NK-92 (cell line): ENCODE results near the gene ERMAP.
"Not testable (repeated sequence)": the region's sequence is repeated elsewhere in the genome, so short reads cannot be mapped to it uniquely, and the experiment has no call there.

Source experiments
- DNase-seq: peaks from one replicate; lab custom pipeline; 2025; ENCODE audit not compliant: unreplicated experiment; lab: John Stamatoyannopoulos, UW

Gene ERMAP

DNA sequence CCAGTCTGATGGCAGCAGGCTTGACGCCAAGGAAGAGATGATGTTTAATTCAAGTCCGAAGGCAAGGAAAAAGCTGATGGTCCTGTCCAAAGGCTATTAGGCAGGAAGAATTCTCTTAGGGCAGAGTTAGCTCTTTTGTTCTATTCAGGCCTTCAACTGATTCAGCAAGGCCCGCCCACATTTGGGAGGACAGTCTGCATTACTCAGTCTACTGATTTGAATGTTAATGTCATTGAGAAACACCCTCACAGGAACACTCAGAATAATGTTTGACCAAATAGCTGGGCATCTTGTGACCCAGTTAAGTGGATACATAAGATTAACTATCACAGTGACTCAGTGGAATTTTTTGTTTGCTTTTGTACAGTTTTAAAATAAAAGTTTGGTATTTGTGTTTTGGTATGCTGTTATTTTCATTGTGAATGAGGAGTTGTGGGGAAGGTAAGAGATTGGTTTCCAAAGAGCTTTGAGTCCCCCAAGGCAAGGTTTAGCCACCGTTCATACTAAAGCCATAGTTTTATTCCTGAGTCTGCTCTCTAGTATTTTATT is 27.7 kb downstream of the ERMAP start:
- no peak for DNase-seq

DNA sequence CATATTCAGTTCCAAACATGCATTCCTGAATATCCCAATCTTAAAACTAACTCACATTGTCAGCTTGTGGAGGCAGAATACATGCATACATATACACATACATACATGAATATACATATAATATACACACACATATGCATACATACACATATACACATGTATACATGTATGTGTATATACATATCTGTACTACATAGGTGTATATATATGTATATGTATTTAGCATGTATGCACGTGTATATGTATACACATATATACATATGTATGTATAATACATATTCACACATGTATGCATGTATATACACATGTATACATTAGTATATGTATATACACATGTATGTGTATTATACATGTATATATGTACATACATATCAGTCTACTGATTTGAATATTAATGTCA is 28.3 kb downstream of the ERMAP start:
- DNase-seq = no peak

DNA sequence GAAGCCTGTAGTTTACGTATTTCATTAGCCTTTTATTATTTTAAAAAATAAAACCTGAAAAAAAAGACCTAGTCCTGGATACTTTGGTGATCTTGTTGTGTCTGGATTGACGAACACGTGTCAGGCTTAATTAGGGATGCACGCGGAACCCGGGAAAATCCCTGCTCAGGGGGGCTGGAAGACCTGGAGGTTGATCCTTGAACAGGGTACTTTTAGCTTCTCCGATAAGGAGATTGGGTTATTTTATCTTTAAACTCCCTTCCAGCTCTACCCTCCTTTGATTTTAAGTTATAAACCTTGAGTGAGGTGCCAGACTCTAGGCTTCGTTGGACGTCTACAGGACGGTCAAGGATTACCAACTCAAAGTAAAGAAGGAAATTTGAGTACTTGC is 28.9 kb downstream of the ERMAP start:
- DNase-seq = no peak

DNA sequence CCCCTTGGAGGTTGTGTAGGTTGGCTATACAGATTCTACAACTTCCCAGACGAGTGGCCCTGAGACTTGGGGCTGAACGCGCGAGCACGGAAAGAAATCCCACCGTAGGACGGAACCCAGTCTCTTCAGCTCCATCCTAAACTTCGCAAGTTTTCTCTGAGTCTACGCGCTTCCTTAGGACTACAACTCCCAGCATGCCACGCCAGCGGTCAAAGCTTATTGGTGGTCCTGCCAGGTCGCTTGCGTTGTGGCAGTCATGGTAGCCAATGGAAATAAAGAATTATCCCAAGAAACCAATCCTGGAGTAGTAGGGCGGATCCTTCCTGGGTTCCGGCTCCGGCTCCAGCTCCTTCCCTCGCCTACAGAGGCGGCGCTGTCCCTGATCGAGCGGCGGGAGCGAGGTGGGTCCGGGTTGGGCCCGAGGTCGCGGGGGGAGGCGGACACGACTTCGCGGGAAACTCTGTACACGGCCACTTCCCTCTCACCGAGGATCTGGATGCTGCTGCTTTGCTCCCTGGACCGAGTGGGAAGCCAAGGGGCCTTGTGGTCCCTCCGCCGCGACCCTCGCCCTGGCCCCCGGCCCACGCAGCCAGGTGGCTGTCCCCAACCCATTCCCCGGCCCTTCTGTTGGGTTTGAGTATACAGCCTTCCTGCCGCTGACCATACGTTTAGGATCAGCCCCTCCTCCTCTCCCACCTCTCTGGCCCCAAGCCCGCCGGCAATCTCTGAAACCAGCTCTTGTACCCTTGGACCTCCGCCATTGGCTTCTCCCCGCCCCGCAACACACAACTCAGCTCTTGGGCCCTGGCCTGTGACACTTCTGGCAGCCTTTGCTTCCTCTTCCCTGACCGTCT is 29.6 kb downstream of the ERMAP start, which contains the start of gene ZNF691:
TSS of gene ZNF691 (plus strand) at position 357 of the 854 bp plus-strand sequence. CDS start 3,046 bp downstream, outside the sequence.
- no peak for DNase-seq

DNA sequence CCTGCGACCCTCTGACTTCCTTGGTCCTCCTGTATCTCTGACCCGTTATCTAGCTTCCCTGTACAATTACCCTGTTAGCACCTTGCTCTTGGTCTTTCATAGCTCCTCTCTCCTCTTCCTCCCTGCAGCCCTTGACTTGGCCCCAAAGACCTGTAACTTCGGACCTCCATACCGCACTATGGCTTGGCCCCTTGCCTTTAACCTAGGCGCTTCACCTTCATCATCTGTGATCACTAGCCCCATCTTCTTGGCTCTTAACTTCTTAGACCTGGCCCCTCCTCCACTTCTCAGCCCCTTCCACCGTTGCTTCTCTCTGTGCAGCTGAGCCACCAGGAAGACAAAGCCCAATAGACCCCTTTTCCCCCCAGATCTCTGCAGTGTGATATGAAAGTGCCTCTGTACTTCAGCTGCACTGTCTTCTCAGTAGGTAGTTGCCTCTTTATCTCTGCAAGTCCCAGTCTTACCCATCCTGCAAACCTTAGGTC is 30.2 kb downstream of the ERMAP start:
- DNase-seq = no peak

DNA sequence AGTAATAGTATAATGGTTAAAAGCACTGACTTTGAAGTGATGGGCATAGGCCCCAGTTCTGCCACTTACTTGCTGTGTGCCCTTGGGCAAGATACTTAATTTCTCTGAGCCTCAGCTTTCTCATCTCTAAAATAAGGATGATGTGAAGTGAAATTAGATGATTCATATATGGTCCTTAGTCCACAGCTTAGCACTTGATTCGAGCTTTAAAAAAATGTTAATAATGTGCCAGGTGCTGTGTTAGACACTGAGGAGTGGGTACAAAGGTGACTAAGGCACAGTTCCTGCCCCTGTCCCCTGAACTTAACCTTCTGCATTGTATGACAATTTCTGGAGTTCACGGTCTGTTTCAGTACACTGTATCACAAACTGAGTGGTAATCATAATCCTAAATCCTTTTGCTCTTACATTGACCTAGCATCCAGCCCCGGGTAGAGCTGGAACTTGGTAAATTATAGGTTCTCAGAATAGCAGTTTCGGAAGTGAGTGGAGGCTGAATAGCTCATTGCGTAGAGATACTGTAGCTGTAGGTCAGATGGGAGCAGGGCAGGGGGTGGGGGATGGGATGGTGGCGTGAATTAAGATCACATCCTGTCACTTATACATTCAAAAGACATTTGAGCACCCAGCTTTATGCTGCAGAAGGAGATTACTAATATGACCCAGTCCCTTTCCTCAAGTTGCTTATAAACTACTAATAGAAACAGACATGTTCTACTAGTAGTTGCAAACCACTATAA is 31.0 kb downstream of the ERMAP start:
- no peak for DNase-seq

DNA sequence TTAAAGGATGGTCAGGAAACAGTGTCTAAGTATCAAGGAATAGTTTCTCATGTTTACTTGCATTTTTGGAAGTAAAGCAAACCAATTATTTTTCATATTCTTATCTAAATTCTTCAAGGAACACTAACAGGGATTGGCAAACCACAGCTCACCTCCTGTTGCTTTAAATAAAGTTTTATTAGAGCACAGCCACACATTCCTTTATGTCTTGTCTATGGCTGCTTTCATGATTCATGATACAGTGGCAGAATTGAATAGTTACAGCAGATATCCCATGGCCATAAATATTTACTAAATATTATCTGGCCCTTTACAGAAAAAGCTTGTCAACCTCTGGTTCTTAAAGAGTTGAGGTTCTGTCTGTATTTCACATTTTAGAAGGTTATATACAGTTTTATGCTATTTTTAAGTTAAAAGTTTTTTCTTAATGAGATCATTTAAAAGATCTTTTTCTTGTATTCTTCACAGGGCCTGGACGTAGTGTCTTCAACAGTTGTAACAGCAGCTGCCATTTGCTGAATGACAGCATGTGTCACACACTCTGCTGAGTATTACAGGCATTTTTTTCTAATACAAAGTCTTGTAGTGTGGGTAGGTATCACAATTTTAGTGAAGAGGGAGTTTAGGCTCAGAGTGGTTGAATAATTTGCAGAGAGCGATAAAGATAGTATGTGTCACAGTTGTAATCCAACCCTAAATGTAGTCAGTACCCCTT is 32.1 kb downstream of the ERMAP start:
- no peak for DNase-seq

DNA sequence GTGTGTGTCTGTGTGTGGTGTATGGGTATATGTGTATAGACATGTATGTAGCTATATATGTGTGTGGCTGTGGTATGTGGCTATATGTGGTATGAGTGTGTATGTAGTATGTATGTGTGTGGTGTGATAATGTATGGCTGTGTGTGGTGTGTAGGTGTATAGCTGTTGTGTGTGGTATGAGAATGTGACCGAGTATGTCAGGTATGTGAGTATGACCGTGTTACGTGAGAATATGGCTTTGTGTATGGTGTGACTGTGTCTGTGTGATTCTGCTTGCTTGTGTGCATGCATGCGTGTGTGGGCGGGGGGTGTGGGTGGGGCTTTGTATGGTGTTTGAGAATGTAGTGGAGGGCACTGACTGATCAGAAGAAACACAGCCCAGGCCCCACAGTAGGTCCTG is 33.0 kb downstream of the ERMAP start:
- DNase-seq = no peak

DNA sequence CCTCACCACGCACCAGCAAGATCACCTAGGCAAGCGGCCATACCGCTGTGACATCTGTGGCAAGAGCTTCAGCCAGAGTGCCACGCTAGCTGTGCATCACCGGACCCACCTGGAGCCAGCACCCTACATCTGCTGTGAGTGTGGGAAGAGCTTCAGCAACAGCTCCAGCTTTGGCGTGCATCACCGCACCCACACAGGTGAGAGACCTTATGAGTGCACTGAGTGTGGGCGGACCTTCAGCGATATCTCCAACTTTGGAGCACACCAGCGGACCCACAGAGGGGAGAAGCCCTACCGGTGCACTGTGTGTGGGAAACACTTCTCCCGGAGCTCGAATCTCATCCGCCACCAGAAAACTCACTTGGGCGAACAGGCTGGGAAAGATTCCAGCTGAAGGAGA is 34.5 kb downstream of the ERMAP start:
- DNase-seq = no peak

DNA sequence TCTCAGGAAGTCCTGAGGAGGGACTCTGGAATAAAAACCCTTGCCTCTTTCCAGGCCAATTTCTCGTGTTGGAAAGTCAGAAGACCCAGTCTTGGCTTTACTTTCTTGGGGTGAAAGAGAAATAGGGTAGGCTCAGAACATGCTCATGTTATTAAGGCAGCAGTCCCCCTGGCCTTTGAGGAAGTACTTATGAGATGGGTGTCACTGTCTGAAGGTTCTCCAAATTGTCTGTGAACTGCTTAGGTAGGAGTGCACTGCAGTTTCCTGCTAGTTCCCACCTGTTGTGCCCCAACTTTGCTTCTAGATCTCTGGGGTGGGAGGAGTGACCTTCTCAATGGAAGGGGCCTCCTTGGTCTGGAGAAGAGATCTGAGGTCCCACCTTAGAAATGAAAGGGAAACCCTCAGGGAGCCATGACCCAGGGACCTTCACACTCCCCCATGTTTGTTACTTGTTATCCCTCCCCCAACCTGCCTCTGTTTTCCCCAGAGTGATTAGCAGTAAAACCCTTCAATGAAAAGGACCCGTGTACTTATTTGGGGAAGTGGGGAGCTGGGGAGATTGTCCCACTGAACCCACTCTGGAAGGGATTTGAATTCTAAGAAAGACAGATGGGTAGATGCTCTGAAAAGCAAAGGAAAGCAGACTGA is 35.2 kb downstream of the ERMAP start:
- DNase-seq = no peak

DNA sequence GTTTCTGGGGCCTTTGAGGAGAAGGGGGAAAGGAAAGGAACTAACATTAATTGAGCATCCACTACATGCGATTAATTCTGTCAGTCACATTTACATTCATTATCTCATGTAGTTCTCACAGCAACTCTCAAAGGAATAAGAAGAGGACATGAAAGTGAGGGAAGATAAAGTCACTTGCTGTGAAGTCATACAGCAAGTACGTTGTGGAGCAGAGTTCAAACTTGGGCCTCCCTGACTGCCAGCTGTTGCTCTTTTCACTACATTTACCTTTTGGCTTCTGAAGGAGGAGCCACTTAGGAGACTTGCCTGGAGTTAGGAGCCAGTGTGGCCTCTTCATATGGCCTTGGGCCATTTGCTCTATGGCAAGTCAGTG is 35.7 kb downstream of the ERMAP start:
- no peak for DNase-seq

DNA sequence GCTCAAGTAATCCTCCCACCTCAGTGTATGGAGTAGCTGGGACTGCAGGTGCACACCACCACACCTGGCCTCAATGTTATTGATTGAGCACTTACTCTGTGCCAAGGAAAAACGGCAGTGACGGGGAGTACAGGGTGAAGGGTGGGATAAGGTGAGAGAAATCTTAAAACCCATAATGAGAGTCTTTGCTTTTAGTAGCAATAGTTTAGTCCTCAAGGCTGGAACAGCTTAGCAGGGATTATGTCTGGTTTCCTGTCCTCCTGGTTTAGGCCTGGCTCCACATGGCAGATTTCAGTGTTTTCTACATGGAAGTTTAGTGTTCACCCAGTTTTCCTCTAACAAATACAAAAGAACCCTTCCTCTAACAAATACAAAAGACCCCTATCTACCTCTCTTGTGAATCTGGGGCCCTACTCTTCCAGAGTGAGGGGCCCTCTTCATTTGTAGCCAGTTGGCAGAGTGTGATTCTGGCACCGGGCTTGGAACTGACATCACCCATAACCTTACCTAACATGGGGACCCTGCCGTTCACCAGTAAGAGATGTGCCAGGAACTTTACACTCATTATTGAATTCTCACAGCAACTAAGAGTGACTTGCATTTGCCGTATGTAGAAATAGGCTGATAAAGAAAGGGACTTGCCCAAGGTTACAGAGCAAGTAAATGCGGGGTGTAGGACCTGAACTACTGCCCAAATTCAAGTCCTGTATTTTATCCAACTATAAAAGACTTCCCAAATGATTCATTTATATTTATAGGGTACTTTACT is 36.4 kb downstream of the ERMAP start:
- no peak for DNase-seq

DNA sequence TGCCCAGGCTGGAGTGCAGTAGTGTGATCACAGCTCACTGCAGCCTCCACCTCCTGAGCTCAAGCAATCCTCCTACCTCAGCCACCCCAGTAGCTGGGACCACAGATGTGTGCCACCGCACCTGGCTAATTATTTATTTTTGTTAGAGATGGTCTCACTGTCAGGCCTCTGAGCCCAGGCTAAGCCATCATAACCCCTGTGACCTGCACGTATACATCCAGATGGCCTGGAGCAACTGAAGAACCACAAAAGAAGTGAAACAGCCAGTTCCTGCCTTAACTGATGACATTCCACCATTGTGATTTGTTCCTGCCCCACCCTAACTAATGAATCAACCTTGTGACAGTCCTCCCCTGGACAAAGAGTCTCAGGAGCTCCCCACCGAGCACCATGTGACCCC is 39.6 kb downstream of the ERMAP start:
- DNase-seq = not testable (repeated sequence)

DNA sequence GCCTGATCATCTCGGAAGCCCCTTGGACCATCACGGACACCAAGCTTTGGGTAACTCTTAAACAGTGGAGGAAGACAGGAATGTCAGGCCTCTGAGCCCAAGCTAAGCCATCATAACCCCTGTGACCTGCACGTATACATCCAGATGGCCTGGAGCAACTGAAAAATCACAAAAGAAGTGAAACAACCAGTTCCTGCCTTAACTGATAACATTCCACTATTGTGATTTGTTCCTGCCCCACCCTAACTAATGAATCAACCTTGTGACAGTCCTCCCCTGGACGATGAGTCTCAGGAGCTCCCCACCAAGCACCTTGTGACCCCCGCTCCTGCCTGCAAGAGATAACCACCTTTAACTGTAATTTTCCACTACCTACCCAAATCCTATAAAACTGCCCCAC is 42.4 kb downstream of the ERMAP start:
- DNase-seq = not testable (repeated sequence)

DNA sequence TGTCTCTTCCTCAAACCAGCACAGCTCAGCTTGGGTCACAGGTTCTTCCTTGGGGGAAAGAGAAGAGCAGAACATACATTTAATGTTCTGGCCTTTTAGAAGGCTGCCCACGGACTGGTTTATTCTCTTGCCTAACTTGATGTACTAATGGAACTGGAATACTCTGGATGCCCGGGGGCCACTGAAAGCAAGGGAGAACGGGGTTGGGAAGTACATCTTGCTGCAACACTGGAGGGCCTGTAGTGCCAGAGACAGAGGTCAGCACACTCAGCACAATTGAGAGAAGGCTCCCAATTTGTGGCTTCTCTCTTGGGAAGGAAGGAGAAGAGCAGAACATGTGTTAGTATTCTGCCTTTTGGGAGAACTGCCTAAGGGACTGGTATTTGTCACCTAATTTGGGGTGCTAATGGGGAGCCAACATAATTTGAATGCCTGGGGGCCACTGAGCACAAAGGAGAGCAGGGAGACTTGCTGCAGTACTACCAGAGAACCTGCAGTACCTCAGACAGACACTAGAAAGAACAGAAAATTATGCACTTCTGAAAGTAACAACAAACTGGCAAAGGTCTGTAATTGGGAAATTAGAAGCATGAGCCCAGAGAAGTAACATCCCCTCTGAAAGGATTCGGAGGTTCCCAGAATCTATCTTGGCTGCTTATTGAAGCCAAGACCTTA is 43.6 kb downstream of the ERMAP start:
- no peak for DNase-seq

DNA sequence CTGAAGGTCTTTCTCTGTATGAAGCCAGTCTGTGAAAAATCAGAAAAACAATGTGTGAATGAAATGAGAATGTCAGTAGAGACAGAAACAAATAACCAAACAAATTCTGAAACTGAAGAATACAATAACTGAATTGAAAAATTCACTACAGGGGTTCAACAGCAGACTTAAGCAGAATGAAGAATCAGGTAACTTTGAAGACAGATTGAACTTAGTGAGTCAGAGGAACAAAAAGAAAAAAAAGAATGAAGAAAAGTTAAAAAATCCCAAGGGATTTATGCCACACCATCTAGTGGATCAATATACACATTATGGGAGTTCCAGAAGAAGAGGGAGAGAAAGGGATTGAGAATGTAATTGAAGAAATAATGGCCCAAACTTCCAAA is 44.1 kb downstream of the ERMAP start:
- DNase-seq = no peak

DNA sequence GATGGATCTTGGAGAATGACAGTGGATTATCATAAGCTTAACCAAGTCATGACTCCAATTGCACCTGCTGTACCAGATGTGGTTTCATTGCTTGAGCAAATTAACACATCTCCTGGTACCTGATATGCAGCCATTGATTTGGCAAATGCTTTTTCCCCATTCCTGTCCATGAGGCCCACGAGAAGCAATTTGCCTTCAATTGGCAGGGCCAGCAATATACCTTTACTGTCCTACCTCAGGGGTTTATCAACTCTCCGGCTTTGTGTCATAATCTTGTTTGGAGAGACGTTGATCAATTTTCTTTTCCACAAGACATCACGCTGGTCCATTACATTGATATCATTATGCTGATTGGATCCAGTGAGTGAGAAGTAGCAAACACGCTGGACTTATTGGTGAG is 49.6 kb downstream of the ERMAP start:
- DNase-seq = no peak

DNA sequence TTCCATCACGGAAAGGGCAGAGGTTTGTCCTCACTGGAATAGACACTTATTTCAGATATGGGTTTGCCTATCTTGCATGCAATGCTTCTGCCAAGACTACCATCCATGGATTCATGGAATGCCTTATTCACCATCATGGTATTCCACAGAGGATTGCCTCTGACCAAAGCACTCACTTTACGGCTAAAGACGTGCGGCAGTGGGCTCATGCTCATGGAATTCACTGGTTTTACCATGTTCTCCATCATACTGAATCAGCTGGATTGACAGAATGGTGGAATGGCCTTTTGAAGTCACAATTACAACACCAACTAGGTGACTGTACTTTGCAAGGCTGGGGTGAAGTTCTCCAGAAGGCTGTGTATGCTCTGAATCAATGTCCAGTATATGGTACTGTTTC is 51.5 kb downstream of the ERMAP start:
- not testable (repeated sequence) for DNase-seq

DNA sequence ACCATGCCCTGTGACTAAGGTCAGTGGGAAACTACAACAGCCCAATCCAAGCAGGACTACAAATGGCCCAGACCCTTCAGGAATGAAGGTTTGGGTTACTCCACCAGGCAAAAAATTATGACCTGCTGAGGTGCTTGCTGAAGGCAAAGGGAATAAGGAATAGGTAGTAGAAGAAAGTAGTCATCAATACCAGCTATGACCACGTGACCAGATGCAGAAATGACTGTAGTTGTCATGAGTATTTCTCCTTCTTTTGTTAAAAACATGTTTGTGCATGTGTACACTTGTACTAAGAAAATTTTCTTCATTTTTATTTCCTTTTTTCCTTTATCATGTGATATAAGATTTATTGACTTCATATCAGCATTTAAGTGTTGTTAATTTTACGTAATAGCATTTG is 52.3 kb downstream of the ERMAP start:
- not testable (repeated sequence) for DNase-seq
